GM10248 (cell line): ENCODE results near the gene KSR2.
"Not testable (repeated sequence)": the region's sequence is repeated elsewhere in the genome, so short reads cannot be mapped to it uniquely, and the experiment has no call there.

Source experiments
- CTCF ChIA-PET: fragments of 300-600 bp; sonication (Branson Sonifier 250); formaldehyde crosslinking; extraction: SDS; loops from one replicate; lab custom pipeline; 2021; ENCODE audit warnings: antibody characterized with exemption; lab: Yijun Ruan, JAX
- POLR2A ChIA-PET: fragments of 350-650 bp; sonication (Branson Sonifier 250); formaldehyde crosslinking; extraction: SDS; loops from one replicate; lab custom pipeline; 2020; ENCODE audit warnings: antibody characterized with exemption; lab: Yijun Ruan, JAX
- DNase-seq: peaks from one replicate; pipeline ENCODE4 v3.0.0; 2012; ENCODE audit errors: extremely low spot score
- TF ChIP-seq, protein P1 (sequence below): IDR thresholded peaks from 2 replicates; pipeline ENCODE4 v1.5.1; 2012; ENCODE audit warnings: mild to moderate bottlenecking, low read depth; ENCODE audit errors: extremely low read depth, missing control alignments, control extremely low read depth

KSR2 gene

DNA sequence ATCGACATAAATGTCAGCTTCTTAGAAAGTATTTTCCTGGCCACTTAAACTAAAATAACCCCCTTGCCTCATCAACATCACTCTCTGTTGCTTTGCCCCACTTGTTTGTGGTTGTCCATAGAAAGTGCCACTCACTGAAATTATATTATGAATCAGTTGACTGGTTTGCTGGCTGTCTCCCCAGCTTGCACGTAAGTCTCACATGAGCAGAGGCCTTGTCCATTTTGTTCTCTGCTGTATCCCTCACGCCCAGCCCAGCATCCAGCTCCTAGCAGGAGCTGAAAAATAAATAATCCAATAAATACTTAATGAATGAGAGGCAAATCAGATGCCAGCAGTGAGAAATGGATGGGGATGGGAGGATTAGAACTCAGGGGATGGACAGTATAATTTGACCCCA is 159.3 kb downstream of the KSR2 start:
- CTCF ChIA-PET: interaction anchor here (1.2 to 1.9 kb wide), 4 partner anchors 9 to 442 kb away, joined by 3 to 8 read pairs (median 4); no protein-coding TSS in a partner anchor
- DNase-seq: no peak
- TF ChIP-seq, protein P1, sequence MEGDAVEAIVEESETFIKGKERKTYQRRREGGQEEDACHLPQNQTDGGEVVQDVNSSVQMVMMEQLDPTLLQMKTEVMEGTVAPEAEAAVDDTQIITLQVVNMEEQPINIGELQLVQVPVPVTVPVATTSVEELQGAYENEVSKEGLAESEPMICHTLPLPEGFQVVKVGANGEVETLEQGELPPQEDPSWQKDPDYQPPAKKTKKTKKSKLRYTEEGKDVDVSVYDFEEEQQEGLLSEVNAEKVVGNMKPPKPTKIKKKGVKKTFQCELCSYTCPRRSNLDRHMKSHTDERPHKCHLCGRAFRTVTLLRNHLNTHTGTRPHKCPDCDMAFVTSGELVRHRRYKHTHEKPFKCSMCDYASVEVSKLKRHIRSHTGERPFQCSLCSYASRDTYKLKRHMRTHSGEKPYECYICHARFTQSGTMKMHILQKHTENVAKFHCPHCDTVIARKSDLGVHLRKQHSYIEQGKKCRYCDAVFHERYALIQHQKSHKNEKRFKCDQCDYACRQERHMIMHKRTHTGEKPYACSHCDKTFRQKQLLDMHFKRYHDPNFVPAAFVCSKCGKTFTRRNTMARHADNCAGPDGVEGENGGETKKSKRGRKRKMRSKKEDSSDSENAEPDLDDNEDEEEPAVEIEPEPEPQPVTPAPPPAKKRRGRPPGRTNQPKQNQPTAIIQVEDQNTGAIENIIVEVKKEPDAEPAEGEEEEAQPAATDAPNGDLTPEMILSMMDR: no peak
- POLR2A ChIA-PET: no interaction called here

DNA sequence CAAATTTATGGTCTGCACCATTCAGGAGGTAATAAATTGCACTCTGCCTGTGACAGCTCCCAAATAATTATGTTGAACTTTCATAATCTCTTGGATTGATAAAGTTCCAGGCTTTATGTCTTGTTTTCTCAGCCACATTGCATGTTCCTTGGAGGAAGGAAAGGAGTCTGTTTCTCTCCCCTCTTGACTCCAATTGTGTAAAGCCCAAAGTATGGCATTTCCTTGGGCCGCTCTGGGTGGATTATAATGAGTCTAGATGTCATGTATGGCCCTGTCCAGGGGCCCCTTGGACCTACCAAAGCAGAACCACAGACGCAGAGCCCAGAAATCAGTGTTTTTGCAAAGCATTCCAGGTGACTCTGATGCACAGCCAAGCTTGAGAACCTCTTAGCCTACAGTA is 160.8 kb downstream of the KSR2 start:
- ChIA-PET POLR2A (no interaction called here), CTCF (interaction anchor here (1.1 to 1.5 kb wide), 3 partner anchors 9 to 29 kb away, joined by 3 to 5 read pairs (median 5); no protein-coding TSS in a partner anchor)
- no peak for DNase-seq
- TF ChIP-seq, protein P1: no peak

DNA sequence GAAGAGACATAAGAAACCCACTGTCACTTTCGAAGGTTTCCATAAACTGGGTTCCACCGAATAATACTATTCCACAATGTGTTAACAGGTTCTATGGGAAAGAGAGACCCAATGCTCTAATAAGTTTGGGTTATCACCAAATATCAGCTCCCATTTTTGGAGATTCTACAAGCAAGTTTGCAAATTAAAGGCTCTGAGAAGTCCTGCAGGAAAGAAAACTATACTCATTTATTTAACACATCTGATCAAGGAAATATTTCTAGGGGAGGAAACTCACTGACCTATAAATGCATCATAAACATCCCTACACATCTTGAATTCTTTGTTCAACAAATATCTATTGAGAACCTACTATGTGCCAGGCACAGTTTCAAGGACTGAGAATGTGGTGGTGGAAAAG is 161.4 kb downstream of the KSR2 start:
- DNase-seq: no peak
- ChIA-PET POLR2A (no interaction called here), CTCF (interaction anchor here (1.1 to 1.5 kb wide), 3 partner anchors 9 to 30 kb away, joined by 3 to 5 read pairs (median 5); no protein-coding TSS in a partner anchor)
- TF ChIP-seq, protein P1: no peak

DNA sequence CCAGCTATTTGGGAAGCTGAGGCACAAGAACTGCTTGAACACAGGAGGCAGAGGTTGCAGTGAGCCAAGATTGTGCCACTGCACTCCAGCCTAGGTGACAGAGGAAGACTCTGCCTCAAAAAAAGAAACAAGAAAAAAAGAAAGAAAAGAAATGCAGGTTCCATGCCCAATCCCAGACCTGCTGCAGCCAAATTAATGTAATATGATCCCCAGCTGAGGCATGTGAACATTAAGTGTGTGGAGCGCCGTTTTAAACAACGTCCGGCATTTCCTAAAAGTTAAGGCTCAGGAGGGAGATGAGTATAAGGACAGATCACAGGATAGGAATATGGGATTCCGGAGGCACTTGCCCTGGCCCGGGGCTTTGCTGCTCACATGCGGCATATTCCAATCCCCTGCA is 162.9 kb downstream of the KSR2 start:
- TF ChIP-seq, protein P1: no peak
- ChIA-PET POLR2A (no interaction called here), CTCF (interaction anchor here (4.0 kb wide), 1 partner anchor 31 kb away, joined by 10 read pairs; no protein-coding TSS in a partner anchor)
- no peak for DNase-seq

DNA sequence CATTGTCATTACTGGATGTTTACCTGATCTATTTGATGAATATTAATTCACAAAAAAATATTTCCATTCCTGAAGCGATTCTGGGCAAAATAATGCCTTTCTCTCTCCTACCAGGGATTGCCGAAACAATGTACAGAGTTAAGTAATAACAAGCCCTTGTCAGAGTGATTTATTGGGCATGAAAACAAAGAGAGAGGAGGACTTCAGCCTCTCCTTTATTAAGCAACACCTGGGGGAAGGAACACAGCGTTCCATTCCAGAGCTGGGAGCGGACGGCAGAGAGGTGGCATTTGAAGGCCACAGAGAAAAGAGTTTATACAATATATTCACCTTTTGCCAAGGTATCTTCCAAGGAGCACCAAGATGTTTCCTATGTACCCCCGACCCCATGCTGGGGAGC is 165.8 kb downstream of the KSR2 start:
- TF ChIP-seq, protein P1: no peak
- DNase-seq: no peak
- CTCF ChIA-PET: interaction anchor here (1.4 to 4.0 kb wide), 3 partner anchors 15 to 34 kb away, joined by 3 to 10 read pairs (median 3); no protein-coding TSS in a partner anchor
- POLR2A ChIA-PET: no interaction called here

DNA sequence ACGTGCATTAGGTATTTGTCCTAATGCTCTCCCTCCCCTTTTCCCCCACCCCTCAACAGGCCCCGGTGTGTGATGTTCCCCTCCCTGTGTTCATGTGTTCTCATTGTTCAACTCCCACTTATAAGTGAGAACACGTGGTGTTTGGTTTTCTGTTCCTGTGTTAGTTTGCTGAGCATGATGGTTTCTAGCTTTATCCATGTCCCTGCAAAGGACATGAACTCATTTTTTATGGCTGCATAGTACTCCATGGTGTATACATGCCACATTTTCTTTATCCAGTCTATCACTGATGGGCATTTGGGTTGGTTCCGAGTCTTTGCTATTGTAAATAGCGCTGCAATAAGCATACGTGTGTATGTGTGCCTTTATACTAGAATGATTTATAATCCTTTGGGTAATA is 168.1 kb downstream of the KSR2 start:
- POLR2A ChIA-PET, DNase-seq: not testable (repeated sequence)
- CTCF ChIA-PET: interaction anchor here (1.1 to 1.3 kb wide), 2 partner anchors 37 to 212 kb away, joined by 3 read pairs; no protein-coding TSS in a partner anchor

DNA sequence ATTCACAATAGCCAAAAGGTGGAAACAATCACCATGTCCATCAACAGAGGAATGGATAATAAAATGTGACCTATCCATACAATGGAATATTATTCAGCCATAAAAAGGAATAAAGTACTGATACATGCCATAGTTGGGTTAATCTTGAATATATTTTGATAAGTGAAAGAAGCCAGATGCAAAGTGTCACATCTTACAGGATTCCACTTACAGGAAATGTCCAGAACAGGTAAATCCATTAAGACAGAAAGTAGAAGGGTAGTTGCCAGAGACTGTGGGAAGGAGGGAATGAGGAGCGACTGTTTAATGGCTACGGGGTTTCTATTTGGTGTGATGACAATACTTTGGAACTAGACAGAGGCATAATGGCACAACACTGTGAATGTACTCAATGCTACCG is 171.6 kb downstream of the KSR2 start:
- TF ChIP-seq, protein P1: no peak
- POLR2A ChIA-PET: no interaction called here
- CTCF ChIA-PET: no interaction called here
- no peak for DNase-seq
